T-helper 2 cell treated with Interferon-gamma antibody and Interleukin-4, amounts not matched to agents 100 ng/mL and 5 ng/mL, for 36 hours (primary cell): ENCODE measurements around the gene FXYD7. TPM values are rescaled to one million over a fixed set of nuclear protein-coding genes. Genes with fewer than 3 reads are reported as not detected.

Experiments
- intact Hi-C: fragments of 100-400 bp; cut with micrococcal nuclease; formaldehyde crosslinking; loops from one replicate; pipeline ENCODE4 v1.15.1; 2023
- total RNA-seq: library from RNA; stranded (reverse); gene quantifications from 2 replicates; pipeline ENCODE4 v1.2.3, GENCODE V29; 2022

The FXYD7 gene
- total RNA-seq, 1 donor from 2014 or later = 1.9 TPM

- intact Hi-C loops = no loop called here
These were observed 32.1 kb upstream of the FXYD7 start for GRCh38 chr19:35110974-35111373.

- intact Hi-C loops = no loop called here
These were observed 29.9 kb upstream of the FXYD7 start for GRCh38 chr19:35112995-35113688.

DNA sequence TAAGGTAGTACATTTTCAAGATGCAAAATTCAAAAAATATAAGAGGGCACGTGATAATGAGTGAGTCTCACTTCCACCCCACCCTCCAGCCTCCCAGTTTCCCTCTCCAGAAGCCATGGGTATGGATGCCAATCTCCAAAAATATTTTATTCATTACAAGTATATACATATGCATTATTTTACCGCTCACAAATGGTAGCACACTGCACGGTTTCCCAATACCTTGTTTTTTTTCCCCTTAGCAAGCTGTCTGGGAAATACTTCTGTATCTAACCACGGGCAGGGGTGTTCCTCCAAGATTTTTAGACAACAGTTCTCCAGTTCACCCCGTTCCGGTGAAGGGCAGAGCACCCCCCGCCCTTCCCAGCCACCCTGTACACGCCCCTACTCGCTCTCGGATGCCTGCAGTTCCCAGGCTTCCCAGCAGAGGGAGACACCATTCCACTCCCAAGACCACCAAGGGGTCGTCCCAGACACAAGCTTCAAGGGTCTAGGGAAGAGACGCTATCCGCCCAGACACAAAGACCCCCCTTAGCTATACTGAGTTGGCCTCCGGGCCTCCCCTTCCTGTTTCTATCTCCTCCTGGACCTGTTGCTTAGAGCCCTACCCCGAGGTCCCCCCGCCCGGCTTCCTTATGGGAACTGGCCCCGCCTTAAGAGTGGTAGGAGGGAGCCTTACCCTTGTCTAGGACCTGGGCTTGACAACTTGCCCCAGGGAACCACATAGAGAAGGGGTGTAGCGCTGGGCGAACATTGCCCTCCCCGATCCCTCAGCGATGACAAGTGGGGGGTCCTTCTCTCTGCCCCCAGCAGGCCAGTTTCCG is 28.5 kb upstream of the FXYD7 start:
- intact Hi-C loops = loop anchor here (1.0 to 2.0 kb wide), 2 partner anchors 20 to 155 kb away; partner anchors contain the start of gene LGI4

DNA sequence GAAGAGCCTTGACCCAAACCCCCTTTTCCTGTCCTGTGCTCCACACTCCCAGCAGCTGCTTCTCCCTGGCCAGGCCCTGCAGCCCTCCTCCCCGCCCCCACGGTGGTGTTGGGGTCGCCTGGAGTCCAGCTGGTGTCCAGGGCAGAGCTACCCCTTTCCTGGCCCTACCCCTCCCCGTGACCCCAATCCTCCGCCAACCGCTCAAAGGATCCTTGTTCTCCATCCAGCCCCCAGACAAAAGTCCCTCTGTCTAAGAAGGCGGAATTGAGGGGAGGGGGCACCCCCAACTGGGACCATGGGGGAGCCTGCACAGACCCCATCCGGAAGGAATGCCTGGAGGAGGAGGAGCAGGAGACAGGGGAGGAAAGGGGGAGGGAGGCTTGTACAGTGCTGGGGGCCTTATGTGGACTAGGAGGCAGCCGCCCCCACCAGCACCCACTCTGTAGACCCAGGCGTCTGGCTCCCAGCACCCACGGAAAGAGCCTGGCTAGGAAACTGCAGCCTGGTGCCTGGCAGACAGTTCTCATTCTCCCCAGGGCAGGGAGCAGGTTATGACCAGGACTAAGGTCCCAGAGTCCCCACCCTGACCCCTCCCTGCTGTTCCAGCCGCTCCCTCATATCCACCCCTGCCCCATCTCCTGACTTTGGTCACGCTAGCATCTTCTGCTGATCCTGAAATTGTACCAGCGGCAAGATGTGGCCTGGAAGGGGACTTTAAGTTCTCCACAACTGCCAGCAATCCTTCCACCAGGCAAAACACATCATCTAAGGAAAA is 27.7 kb upstream of the FXYD7 start, which contains the start of gene FXYD3:
Gene FXYD3, plus strand, starts transcription at position 647 of the 775 bp plus-strand sequence. CDS start 3,554 bp downstream, outside the sequence.
- intact Hi-C loops = loop anchor here (2.0 kb wide), 1 partner anchor 19 kb away; the partner anchor contains the start of gene LGI4

GRCh38 chr19:35116072-35116801 is 26.8 kb upstream of the FXYD7 start:
- intact Hi-C loops = no loop called here

- intact Hi-C loops = no loop called here
These were observed 25.9 kb upstream of the FXYD7 start for GRCh38 chr19:35117116-35117515.

- intact Hi-C loops = no loop called here
These were observed 25.3 kb upstream of the FXYD7 start for GRCh38 chr19:35117799-35118198.

GRCh38 chr19:35118268-35119020 is 24.6 kb upstream of the FXYD7 start:
- intact Hi-C loops = no loop called here

- intact Hi-C loops = no loop called here
These were observed 24.0 kb upstream of the FXYD7 start for GRCh38 chr19:35119091-35119490.

DNA sequence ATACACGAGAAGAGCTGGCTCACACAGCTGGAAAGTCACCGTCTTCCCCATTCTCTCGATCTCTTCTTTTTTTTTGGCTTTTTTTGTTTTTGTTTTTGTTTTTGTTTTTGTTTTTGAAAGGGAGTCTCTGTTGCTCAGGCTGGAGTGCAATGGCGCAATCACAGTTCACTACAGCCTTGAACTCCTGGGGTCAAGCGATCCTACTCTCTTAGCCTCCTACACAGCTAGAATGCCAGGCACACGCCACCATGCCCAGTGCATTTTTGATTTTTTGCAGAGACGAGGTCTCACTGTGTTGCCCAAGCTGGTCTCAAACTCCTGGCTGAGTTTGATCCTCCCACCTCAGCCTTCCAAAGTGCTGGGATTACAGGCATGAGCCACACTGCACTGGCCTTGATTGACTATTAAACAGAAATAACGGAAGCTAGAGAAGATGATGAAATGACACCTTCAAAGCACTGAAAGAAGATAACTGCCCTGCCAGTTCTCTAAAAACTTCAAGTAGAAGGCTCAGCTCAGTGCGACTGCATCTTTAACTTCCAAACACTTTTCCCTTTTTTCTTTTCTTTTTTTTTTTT is 23.4 kb upstream of the FXYD7 start:
- intact Hi-C loops = no loop called here

DNA sequence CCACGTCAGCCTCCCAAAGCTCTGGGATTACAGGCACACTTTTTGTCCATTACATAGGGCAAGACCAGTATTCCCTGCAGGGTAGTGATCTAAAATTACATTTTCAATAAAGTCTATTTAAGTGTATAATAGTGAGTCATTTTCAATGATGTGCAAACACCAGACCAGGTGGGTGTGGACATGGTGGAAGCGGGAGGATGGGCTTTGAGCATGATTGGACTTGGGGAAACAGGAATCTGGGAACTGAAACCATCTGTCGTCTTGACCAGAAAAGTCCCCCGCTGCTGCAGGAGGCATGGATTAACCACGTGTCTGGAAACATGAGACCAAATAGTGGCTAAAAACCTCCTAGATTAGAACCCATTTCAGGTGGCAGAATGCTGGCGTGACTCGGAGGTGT is 22.6 kb upstream of the FXYD7 start:
- intact Hi-C loops = no loop called here

- intact Hi-C loops = no loop called here
These were observed 22.2 kb upstream of the FXYD7 start for GRCh38 chr19:35120898-35121297.

DNA sequence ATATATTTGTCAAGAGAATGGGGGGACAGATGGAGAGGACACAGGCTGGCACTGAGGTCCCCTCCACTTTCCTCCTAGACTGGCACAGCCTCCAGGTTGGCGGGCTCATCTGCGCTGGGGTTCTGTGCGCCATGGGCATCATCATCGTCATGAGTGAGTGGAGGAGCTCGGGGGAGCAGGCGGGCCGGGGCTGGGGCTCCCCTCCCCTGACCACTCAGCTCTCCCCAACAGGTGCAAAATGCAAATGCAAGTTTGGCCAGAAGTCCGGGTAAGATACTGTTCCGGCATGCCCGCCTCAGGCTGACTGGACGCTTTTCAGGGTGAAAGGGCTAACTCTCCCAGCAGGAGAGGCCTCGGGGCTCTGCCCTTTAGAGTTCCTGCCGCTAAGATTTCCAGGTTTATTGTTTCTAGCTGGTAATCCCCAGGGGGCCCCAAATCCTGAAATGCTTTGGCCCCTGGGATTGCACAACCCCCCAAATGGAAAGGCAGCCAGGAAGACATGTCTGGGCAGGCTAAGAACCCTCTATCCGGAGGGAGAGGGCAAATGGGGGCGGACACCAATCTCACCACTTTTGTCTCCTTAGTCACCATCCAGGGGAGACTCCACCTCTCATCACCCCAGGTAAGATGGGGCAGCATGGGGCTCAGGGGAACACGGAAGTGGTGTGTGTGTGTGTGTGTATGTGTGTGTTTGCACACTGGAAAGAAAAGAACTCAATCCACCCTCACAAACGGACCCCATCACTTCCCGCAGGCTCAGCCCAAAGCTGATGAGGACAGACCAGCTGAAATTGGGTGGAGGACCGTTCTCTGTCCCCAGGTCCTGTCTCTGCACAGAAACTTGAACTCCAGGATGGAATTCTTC is 20.1 kb upstream of the FXYD7 start:
- intact Hi-C loops = no loop called here

DNA sequence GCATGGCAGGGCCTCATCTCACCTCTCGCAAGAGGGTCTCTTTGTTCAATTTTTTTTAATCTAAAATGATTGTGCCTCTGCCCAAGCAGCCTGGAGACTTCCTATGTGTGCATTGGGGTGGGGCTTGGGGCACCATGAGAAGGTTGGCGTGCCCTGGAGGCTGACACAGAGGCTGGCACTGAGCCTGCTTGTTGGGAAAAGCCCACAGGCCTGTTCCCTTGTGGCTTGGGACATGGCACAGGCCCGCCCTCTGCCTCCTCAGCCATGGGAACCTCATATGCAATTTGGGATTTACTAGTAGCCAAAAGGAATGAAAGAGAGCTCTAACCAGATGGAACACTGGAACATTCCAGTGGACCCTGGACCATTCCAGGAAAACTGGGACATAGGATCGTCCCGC is 19.5 kb upstream of the FXYD7 start:
- intact Hi-C loops = no loop called here

GRCh38 chr19:35124098-35125060 is 18.7 kb upstream of the FXYD7 start:
- intact Hi-C loops = no loop called here

DNA sequence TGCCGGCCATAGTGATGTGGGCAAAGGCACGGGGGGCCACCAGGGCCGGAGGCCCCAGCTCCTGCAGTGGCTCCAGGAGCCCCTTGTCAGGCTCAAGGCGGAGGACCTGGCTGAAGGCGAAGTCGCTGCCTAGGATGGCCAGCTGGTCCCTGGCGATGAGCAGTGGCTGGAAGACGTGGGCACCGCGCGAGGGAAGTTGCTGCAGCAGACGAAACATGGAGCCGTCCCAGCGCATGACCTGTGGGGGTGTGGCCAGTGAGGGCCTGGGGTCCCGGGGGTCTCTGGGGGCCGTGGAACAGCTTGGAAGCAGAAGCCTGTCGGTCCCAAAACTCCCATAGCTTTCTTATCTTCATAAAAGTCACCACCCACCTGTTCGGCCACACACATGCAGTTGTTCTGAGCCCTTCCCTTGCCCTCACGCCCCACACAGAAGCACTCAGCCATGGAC is 17.8 kb upstream of the FXYD7 start:
- intact Hi-C loops = no loop called here

GRCh38 chr19:35125749-35126623 is 17.1 kb upstream of the FXYD7 start:
- intact Hi-C loops = no loop called here
